GM21529 (cell line): ENCODE data around the gene PGM2.

Experiments used
- ATAC-seq: cut with Tn5 transposase; IDR thresholded peaks from one replicate; pipeline ENCODE4 v1.9.1; 2021; ENCODE audit not compliant: unreplicated experiment

Gene PGM2

GRCh38 chr4:37896206-37896860, 69.8 kb downstream of the PGM2 start:
- no peak for ATAC-seq

GRCh38 chr4:37902212-37902611, 75.7 kb downstream of the PGM2 start:
- ATAC-seq, result no peak

GRCh38 chr4:37902738-37903693, 76.5 kb downstream of the PGM2 start:
- ATAC-seq, result no peak

GRCh38 chr4:37903901-37904300, 77.4 kb downstream of the PGM2 start:
- no peak for ATAC-seq

- no peak for ATAC-seq
These were observed 78.3 kb downstream of the PGM2 start for GRCh38 chr4:37904824-37905223.

- ATAC-seq, result no peak
These were observed 79.2 kb downstream of the PGM2 start for GRCh38 chr4:37905533-37906169.

- no peak for ATAC-seq
These were observed 82.2 kb downstream of the PGM2 start for GRCh38 chr4:37908488-37909331.

- no peak for ATAC-seq
These were observed 83.0 kb downstream of the PGM2 start for GRCh38 chr4:37909332-37910090.

GRCh38 chr4:37910091-37910486, 83.6 kb downstream of the PGM2 start:
- no peak for ATAC-seq
